Measurements from ENCODE around the gene DNAJC16.

The DNAJC16 gene

DNA sequence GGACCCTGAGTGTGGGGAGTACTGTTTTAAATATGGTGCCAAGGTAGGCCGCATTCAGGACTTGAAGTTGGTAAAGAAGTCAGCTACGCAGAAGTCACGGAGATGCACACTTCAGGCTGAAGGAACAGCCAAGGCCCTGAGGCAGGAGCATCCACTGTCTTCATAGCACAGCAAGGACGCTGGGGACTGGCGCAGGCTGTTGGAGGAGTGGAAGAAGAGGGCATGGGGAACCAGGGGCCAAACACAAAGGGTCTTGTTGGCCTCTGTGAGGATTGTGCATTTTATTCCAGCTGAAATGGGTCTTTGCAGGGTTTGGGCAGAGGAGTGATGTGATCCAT, 16.6 kb downstream of the DNAJC16 start:
- Mint-ChIP-seq H3K27ac (peak overlapping the region; percentile 14), H3K36me3 (peaks cover 73% of the 10 kb centered on the region), H3K4me1 (no peaks in the 10 kb centered on the region), H3K9me3 (no peaks in the 10 kb centered on the region), H3K4me3 (no peak overlapping the region)
- DNase-seq (ENCODE audit: low spot score in 2 of 2) (no peak), ATAC-seq (no peak)

DNA sequence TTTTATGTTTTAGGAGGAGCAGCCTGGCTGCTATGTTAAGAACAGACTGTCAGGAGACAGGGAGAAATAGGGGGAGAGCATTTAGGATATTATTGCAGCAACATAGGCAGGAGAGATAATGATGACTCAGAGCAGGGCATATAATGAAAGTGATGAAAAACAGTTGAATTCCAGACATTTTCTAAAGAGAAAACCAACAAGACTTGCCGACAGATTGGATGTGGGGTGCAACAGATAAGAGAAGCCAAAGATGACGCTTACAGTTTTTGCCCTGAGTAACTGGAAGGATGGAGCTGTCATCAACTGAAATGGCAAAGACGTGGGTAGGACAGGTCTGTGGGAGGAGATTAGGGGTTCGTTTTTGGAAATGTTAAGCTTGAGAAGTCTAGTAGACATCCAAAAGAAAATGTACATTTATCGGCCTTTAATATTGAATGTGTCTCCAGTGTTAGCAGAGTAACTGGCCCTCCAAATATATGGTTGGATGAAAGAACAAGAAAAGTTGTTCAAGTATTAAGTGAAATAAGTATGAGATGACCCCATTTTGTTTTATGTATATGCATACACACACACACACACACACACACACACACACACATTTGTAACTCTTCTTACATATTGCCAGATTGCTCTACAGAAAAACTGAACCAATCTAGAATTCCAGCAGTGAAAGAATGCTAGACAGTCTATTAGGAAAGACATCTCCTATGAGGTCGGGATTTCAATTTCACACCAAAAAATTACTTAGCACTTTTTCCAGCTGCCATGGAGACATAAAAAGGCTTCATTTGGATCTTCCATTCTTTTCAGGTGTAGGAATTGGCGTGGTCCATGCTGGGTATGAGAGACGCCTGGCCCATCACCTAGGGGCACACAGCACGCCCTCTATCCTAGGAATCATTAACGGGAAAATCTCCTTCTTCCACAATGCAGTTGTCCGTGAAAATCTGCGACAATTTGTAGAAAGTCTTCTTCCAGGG, 17.2 kb downstream of the DNAJC16 start:
- no peak for ATAC-seq
- Mint-ChIP-seq H3K4me1 (no peaks in the 10 kb centered on the region), H3K27ac (peak overlapping the region; percentile 14), H3K4me3 (no peak overlapping the region), H3K36me3 (peaks cover 73% of the 10 kb centered on the region), H3K9me3 (no peaks in the 10 kb centered on the region)
- DNase-seq (ENCODE audit: low spot score in 2 of 2) = no peak

DNA sequence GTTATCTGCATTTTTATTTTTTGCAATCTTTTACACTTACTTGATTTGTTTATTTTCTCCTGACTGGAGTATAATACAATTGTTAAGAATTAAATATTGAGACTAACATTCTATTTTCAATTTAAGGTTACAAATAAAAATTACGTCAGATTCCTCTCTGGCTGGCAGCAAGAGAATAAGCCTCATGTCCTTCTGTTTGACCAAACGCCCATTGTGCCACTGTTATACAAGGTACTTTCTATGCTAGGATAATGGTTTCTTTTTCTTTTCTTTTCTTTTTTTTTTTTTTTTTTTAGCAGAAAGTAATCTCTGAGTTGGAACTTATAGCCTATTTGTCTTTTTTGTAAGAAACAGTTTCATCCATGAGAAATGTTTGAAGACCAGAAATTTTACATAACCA, 20.0 kb downstream of the DNAJC16 start:
- Mint-ChIP-seq H3K4me3 (no peak overlapping the region), H3K9me3 (no peaks in the 10 kb centered on the region), H3K27ac (no peak overlapping the region), H3K4me1 (no peaks in the 10 kb centered on the region), H3K36me3 (peaks cover 64% of the 10 kb centered on the region)
- no peak for ATAC-seq
- no peak for DNase-seq (ENCODE audit: low spot score in 2 of 2)

DNA sequence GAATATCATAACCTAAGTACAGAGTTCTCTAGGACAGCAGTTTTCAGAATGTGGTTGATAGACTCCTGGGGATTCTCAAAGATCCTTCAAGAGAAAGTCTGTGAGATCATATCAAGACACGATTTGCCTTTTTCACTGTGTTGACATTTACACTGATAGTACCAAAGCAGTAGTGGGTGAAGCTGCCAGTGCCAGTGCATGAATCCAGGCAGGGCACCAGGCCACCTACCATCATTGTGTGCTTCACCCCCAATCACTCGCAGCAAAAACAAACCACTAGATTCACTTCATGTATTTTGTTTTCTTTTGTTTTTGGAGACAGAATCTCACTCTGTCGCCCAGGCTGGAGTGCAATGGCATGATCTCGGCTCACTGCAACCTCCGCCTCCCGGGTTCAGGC, 23.9 kb downstream of the DNAJC16 start:
- no peak for ATAC-seq
- H3K4me3 Mint-ChIP-seq = no peak overlapping the region
- no peak overlapping the region for H3K27ac Mint-ChIP-seq
- no peaks in the 10 kb centered on the region for H3K9me3 Mint-ChIP-seq
- peaks cover 49% of the 10 kb centered on the region for H3K36me3 Mint-ChIP-seq
- no peaks in the 10 kb centered on the region for H3K4me1 Mint-ChIP-seq
- no peak for DNase-seq (ENCODE audit: low spot score in 2 of 2)

- Mint-ChIP-seq H3K36me3 (peaks cover 38% of the 10 kb centered on the region), H3K9me3 (no peaks in the 10 kb centered on the region), H3K27ac (no peak overlapping the region)
Measured at GRCh38 chr1:15557008-15557407, 30.4 kb downstream of the DNAJC16 start.

GRCh38 chr1:15557594-15557993, 30.9 kb downstream of the DNAJC16 start:
- Mint-ChIP-seq H3K36me3 (peaks cover 44% of the 10 kb centered on the region), H3K9me3 (no peaks in the 10 kb centered on the region), H3K27ac (no peak overlapping the region), H3K4me3 (no peak overlapping the region), H3K4me1 (no peaks in the 10 kb centered on the region)
- DNase-seq (ENCODE audit: low spot score in 2 of 2) = no peak
- no peak for ATAC-seq

More at GRCh38 chr1:15557008-15557407, 30.4 kb downstream of the DNAJC16 start:
- DNase-seq (ENCODE audit: low spot score in 2 of 2) (no peak), ATAC-seq (no peak)
- Mint-ChIP-seq H3K4me1 (no peaks in the 10 kb centered on the region), H3K4me3 (no peak overlapping the region)

GRCh38 chr1:15558516-15558915, 31.9 kb downstream of the DNAJC16 start:
- no peak overlapping the region for H3K4me3 Mint-ChIP-seq
- DNase-seq (ENCODE audit: low spot score in 2 of 2) = no peak
- H3K9me3 Mint-ChIP-seq = no peaks in the 10 kb centered on the region
- H3K36me3 Mint-ChIP-seq = peaks cover 52% of the 10 kb centered on the region
- no peak for ATAC-seq
- H3K27ac Mint-ChIP-seq = no peak overlapping the region
- no peaks in the 10 kb centered on the region for H3K4me1 Mint-ChIP-seq

- Mint-ChIP-seq H3K9me3 (no peaks in the 10 kb centered on the region), H3K4me3 (no peak overlapping the region)
Measured at GRCh38 chr1:15559189-15559810, 32.7 kb downstream of the DNAJC16 start.

DNA sequence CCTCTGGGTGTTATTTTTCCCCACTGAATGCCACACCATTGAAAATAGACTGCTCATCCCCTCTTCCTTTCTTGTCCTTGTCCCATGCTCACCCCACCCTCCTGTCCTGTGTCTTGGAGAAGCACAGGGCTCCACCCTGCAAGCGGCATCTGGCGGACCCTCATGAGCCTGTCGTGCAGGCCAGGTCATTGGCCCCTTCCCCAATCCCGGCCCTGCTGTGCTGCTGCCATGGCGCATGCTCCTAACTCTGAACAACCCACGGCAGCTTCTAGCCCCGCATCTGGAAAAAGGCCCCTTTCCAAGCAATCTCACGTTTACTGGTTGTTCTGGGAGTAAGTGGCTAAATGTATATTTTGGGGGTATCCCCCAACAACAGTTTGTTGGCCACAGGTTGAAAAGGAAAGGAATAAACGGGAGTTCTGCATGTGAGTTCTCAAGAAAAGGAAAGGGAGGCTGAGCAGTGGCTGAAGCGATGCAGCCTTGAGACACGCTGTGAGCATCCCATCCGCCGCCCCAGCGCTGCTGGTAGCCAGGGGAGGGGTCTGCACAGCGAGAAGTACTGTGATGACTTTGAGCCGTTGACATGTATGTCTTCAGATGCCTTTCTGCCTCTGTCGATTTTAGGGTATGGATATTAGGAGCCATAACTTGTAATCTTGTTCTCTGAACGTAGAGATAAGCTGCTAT, 41.9 kb downstream of the DNAJC16 start:
- Mint-ChIP-seq H3K4me1 (no peaks in the 10 kb centered on the region), H3K9me3 (no peaks in the 10 kb centered on the region), H3K36me3 (peaks cover 100% of the 10 kb centered on the region), H3K4me3 (no peak overlapping the region), H3K27ac (no peak overlapping the region)
- DNase-seq (ENCODE audit: low spot score in 2 of 2) = no peak
- ATAC-seq = no peak

More at GRCh38 chr1:15559189-15559810, 32.7 kb downstream of the DNAJC16 start:
- H3K27ac Mint-ChIP-seq = no peak overlapping the region
- H3K4me1 Mint-ChIP-seq = no peaks in the 10 kb centered on the region
- no peak for ATAC-seq
- peaks cover 55% of the 10 kb centered on the region for H3K36me3 Mint-ChIP-seq
- no peak for DNase-seq (ENCODE audit: low spot score in 2 of 2)

- H3K4me3 Mint-ChIP-seq = no peak overlapping the region
- peak overlapping the region; percentile 8 for H3K27ac Mint-ChIP-seq
- H3K4me1 Mint-ChIP-seq = no peaks in the 10 kb centered on the region
- DNase-seq (ENCODE audit: low spot score in 2 of 2) = no peak
- H3K36me3 Mint-ChIP-seq = peaks cover 96% of the 10 kb centered on the region
- ATAC-seq = no peak
- H3K9me3 Mint-ChIP-seq = no peaks in the 10 kb centered on the region
Measured at GRCh38 chr1:15570861-15571260, 44.2 kb downstream of the DNAJC16 start.

GRCh38 chr1:15571266-15571665, 44.6 kb downstream of the DNAJC16 start:
- Mint-ChIP-seq H3K9me3 (no peaks in the 10 kb centered on the region), H3K4me1 (no peaks in the 10 kb centered on the region), H3K27ac (no peak overlapping the region), H3K36me3 (peaks cover 96% of the 10 kb centered on the region), H3K4me3 (no peak overlapping the region)
- ATAC-seq (no peak), DNase-seq (ENCODE audit: low spot score in 2 of 2) (no peak)

GRCh38 chr1:15573477-15573876, 46.8 kb downstream of the DNAJC16 start:
- DNase-seq (ENCODE audit: low spot score in 2 of 2) (no peak), ATAC-seq (no peak)
- Mint-ChIP-seq H3K4me3 (no peak overlapping the region), H3K27ac (no peak overlapping the region), H3K9me3 (no peaks in the 10 kb centered on the region), H3K4me1 (peaks cover 3% of the 10 kb centered on the region), H3K36me3 (peaks cover 82% of the 10 kb centered on the region)

DNA sequence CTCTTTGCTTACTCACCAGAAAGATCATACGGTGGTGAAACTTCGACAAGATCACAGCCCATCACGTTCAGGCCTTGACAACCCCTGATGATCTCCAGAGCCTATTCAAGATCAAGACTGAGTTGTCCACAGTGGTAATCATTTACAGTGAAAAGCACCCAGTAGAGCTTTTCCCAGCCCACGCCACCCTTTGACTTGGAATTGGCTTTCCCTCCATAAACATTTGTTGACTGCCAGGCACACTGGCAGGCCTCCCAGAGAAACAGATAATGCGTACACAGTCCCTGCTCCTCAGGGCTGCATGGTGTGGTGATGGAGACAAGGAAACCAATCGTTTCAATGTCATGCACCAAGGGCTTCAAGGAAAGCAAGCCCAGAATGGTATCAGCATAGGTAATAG, 48.1 kb downstream of the DNAJC16 start:
- Mint-ChIP-seq H3K9me3 (no peaks in the 10 kb centered on the region), H3K27ac (no peak overlapping the region), H3K4me1 (peaks cover 15% of the 10 kb centered on the region), H3K36me3 (peaks cover 70% of the 10 kb centered on the region), H3K4me3 (no peak overlapping the region)
- DNase-seq (ENCODE audit: low spot score in 2 of 2) (no peak), ATAC-seq (no peak)

GRCh38 chr1:15575549-15576150, 49.0 kb downstream of the DNAJC16 start:
- Mint-ChIP-seq H3K4me1 (peaks cover 20% of the 10 kb centered on the region), H3K36me3 (peaks cover 60% of the 10 kb centered on the region), H3K27ac (no peak overlapping the region), H3K9me3 (no peaks in the 10 kb centered on the region), H3K4me3 (no peak overlapping the region)
- ATAC-seq = no peak
- no peak for DNase-seq (ENCODE audit: low spot score in 2 of 2)

- H3K4me1 Mint-ChIP-seq = peaks cover 20% of the 10 kb centered on the region
- DNase-seq (ENCODE audit: low spot score in 2 of 2) = no peak
- peak overlapping the region; percentile 95 for H3K27ac Mint-ChIP-seq
- peaks cover 40% of the 10 kb centered on the region for H3K36me3 Mint-ChIP-seq
- ATAC-seq = no peak
- no peaks in the 10 kb centered on the region for H3K9me3 Mint-ChIP-seq
- no peak overlapping the region for H3K4me3 Mint-ChIP-seq
Measured at GRCh38 chr1:15577691-15578090, 51.0 kb downstream of the DNAJC16 start.
